H1 (cell line): ENCODE data around the gene PDIA5. TPM values are rescaled to one million over a fixed set of nuclear protein-coding genes. Genes with fewer than 3 reads are reported as not detected.

Experiments used
- CTCF ChIA-PET: fragments of 300-600 bp; sonication (Branson Sonifier 250); formaldehyde crosslinking; loops from one replicate; lab custom pipeline; 2021; ENCODE audit not compliant: partially characterized antibody; lab: Charles Lee
- POLR2A ChIA-PET: fragments of 300-600 bp; sonication (Branson Sonifier 250); formaldehyde crosslinking; loops from one replicate; lab custom pipeline; 2021; ENCODE audit warnings: inconsistent platforms; ENCODE audit not compliant: partially characterized antibody; lab: Charles Lee
- DNase-seq, 2 experiments: peaks; one replicate each; pipeline versions ENCODE4 v3.0.0 to v3.0.0-alpha.2; 2010 to 2022; ENCODE audit warnings: low spot score in 2 of 2, low read depth in 1 of 2, mixed read lengths in 1 of 2
- FAIRE-seq: peaks from 2 replicates; lab custom pipeline; 2011; peaks lifted over from hg19 to GRCh38; lab: Jason Lieb, UNC
- H2AFZ ChIP-seq: 2 replicates; pipeline ENCODE4 v1.8.1; 2012; ENCODE audit warnings: low read length, inconsistent platforms
- H2AK5ac ChIP-seq: 2 replicates; pipeline ENCODE4 v1.6.1; 2013; ENCODE audit warnings: low read depth, low read length
- H2BK120ac ChIP-seq: replicated peaks from 2 replicates; pipeline ENCODE3; 2013; ENCODE audit warnings: low read depth, low read length, inconsistent platforms
- H2BK12ac ChIP-seq: 2 replicates; pipeline ENCODE4 v1.6.1; 2013; ENCODE audit warnings: low read depth, low read length
- H2BK15ac ChIP-seq: 2 replicates; pipeline ENCODE4 v1.6.1; 2013; ENCODE audit warnings: low read length
- H2BK20ac ChIP-seq: 2 replicates; pipeline ENCODE4 v1.6.1; 2013; ENCODE audit warnings: low read length
- H2BK5ac ChIP-seq: 2 replicates; pipeline ENCODE4 v1.6.1; 2013; ENCODE audit warnings: low read depth, low read length
- H3K14ac ChIP-seq: 2 replicates; pipeline ENCODE4 v1.6.1; 2013; ENCODE audit warnings: inconsistent platforms; ENCODE audit not compliant: insufficient read length
- H3K18ac ChIP-seq: 2 replicates; pipeline ENCODE4 v1.6.1; 2013; ENCODE audit warnings: low read length; ENCODE audit errors: extremely low read depth
- H3K23ac ChIP-seq: 2 replicates; pipeline ENCODE4 v1.6.1; 2013; ENCODE audit warnings: inconsistent platforms; ENCODE audit not compliant: insufficient read length
- H3K23me2 ChIP-seq: 2 replicates; pipeline ENCODE4 v1.6.1; 2013; ENCODE audit warnings: low read depth, low read length
- H3K27ac ChIP-seq: 2 replicates; pipeline ENCODE4 v1.6.1; 2011; ENCODE audit warnings: low read depth, low read length, inconsistent platforms
- H3K27me3 ChIP-seq, 4 experiments: replicated peaks in 1 of 4; 1 replicate in 1 of 4; 2 replicates in 3 of 4; pipeline versions ENCODE4 v1.6.1 to v1.8.1; 2011 to 2013; ENCODE audit warnings: low read length in 3 of 4, mild to moderate bottlenecking in 3 of 4, inconsistent platforms in 2 of 4, mixed read lengths in 2 of 4, moderate library complexity in 1 of 4; ENCODE audit not compliant: control insufficient read depth in 3 of 4, insufficient read depth in 3 of 4; ENCODE audit errors: extremely low read depth in 1 of 4
- H3K36me3 ChIP-seq, 4 experiments: 2 replicates each; pipeline versions ENCODE4 v1.6.1 to v1.8.1; 2011 to 2013; ENCODE audit warnings: mild to moderate bottlenecking in 4 of 4, low read length in 3 of 4, moderate library complexity in 2 of 4, control low read depth in 1 of 4, inconsistent platforms in 1 of 4; ENCODE audit not compliant: insufficient read depth in 4 of 4, control insufficient read depth in 2 of 4
- H3K4ac ChIP-seq: replicated peaks from 2 replicates; pipeline ENCODE3; 2013; ENCODE audit warnings: low read length, low read depth, mixed read lengths, inconsistent platforms; ENCODE audit not compliant: insufficient read length
- H3K4me1 ChIP-seq, 4 experiments: replicated peaks in 1 of 4; 1 replicate in 1 of 4; 2 replicates in 3 of 4; pipeline versions ENCODE4 v1.6.1 to v1.8.1; 2011 to 2013; ENCODE audit warnings: low read length in 3 of 4, inconsistent platforms in 2 of 4, mixed read lengths in 1 of 4; ENCODE audit not compliant: insufficient read depth in 4 of 4, control insufficient read depth in 3 of 4
- H3K4me2 ChIP-seq, 2 experiments: 2 replicates each; pipeline versions ENCODE4 v1.6.1 to v1.8.1; 2011 to 2013; ENCODE audit warnings: low read depth in 2 of 2, low read length in 2 of 2, control low read depth in 1 of 2, inconsistent platforms in 1 of 2, mild to moderate bottlenecking in 1 of 2; ENCODE audit not compliant: insufficient read depth in 1 of 2
- H3K4me3 ChIP-seq, 4 experiments: fragments of 200-600, 300-600 bp in 1 of 4; sonication (generic), shearing (Covaris generic), sonication (Bioruptor Twin) in 1 of 4; 2 replicates each; pipeline versions ENCODE4 v1.5.1 to v1.8.1; 2011 to 2016; ENCODE audit warnings: low read length in 4 of 4, low read depth in 3 of 4, control low read depth in 2 of 4, inconsistent platforms in 2 of 4, mild to moderate bottlenecking in 2 of 4, mixed read lengths in 1 of 4, moderate library complexity in 1 of 4; ENCODE audit not compliant: insufficient read depth in 2 of 4; ENCODE audit errors: extremely low read depth in 1 of 4
- H3K56ac ChIP-seq: replicated peaks from 2 replicates; pipeline ENCODE3; 2013; ENCODE audit warnings: low read depth, mild to moderate bottlenecking, mixed read lengths, low read length, inconsistent platforms; ENCODE audit not compliant: insufficient read length
- H3K79me1 ChIP-seq: 2 replicates; pipeline ENCODE4 v1.6.1; 2013; ENCODE audit warnings: low read depth, low read length, control low read depth
- H3K79me2 ChIP-seq, 2 experiments: 2 replicates each; pipeline versions ENCODE4 v1.6.1 to v1.8.1; 2012 to 2013; ENCODE audit warnings: low read length in 2 of 2, mild to moderate bottlenecking in 2 of 2, inconsistent platforms in 1 of 2; ENCODE audit not compliant: insufficient read depth in 2 of 2, control insufficient read depth in 1 of 2
- H3K9ac ChIP-seq, 4 experiments: replicated peaks in 1 of 4; 1 replicate in 1 of 4; 2 replicates in 3 of 4; pipeline versions ENCODE4 v1.6.1 to v1.8.1; 2011 to 2013; ENCODE audit warnings: low read depth in 3 of 4, low read length in 3 of 4, control low read depth in 2 of 4, mild to moderate bottlenecking in 2 of 4, moderate library complexity in 2 of 4, inconsistent platforms in 1 of 4; ENCODE audit errors: extremely low read depth in 1 of 4
- H3K9me3 ChIP-seq, 2 experiments: 2 replicates each; pipeline versions ENCODE4 v1.6.1 to v1.8.1; 2012 to 2013; ENCODE audit warnings: mild to moderate bottlenecking in 2 of 2, moderate library complexity in 2 of 2, control low read depth in 1 of 2, inconsistent platforms in 1 of 2, low read depth in 1 of 2, low read length in 1 of 2, mixed read lengths in 1 of 2; ENCODE audit not compliant: insufficient read depth in 2 of 2
- H4K20me1 ChIP-seq, 2 experiments: replicated peaks in 1 of 2; 2 replicates each; pipeline versions ENCODE3 to v1.8.1; 2011 to 2013; ENCODE audit warnings: inconsistent platforms in 2 of 2, low read length in 2 of 2, mild to moderate bottlenecking in 1 of 2; ENCODE audit not compliant: insufficient read depth in 2 of 2, control insufficient read depth in 1 of 2
- H4K5ac ChIP-seq: 2 replicates; pipeline ENCODE4 v1.6.1; 2013; ENCODE audit warnings: low read length, low read depth, mixed read lengths, inconsistent platforms; ENCODE audit not compliant: insufficient read length
- H4K8ac ChIP-seq: 2 replicates; pipeline ENCODE4 v1.8.0; 2013; ENCODE audit warnings: mild to moderate bottlenecking, moderate library complexity, low read length, inconsistent platforms; ENCODE audit not compliant: insufficient read depth; ENCODE audit errors: extremely low read depth
- H4K91ac ChIP-seq: replicated peaks from 2 replicates; pipeline ENCODE3; 2013; ENCODE audit warnings: low read length, mixed read lengths, inconsistent platforms; ENCODE audit not compliant: insufficient read length
- ATF3 ChIP-seq: IDR thresholded peaks from 2 replicates; pipeline ENCODE4 v1.6.1; 2011; ENCODE audit warnings: low read depth, mild to moderate bottlenecking, low read length; ENCODE audit not compliant: insufficient read depth
- CHD1 ChIP-seq: IDR thresholded peaks from 2 replicates; pipeline ENCODE4 v1.6.1; 2012; ENCODE audit warnings: low read depth, low read length, improper control_type of control experiment
- EZH2 ChIP-seq: fragments of 200-600 bp; sonication (generic); IDR thresholded peaks from 2 replicates; pipeline ENCODE4 v1.7.1; 2012; ENCODE audit warnings: low read depth, mild to moderate bottlenecking, moderate library complexity, low read length, inconsistent platforms; ENCODE audit not compliant: severe bottlenecking
- HDAC6 ChIP-seq: IDR thresholded peaks from one replicate; pipeline ENCODE4 v1.7.1; 2012; ENCODE audit warnings: low read depth, mild to moderate bottlenecking, inconsistent platforms, low read length, moderate library complexity
- KDM1A ChIP-seq: fragments of 200-600, 300-600 bp; sonication (generic); IDR thresholded peaks from 2 replicates; pipeline ENCODE4 v1.7.1; 2016; ENCODE audit warnings: mild to moderate bottlenecking, low read length, borderline replicate concordance
- RBBP5 ChIP-seq: IDR thresholded peaks from 2 replicates; pipeline ENCODE4 v1.7.1; 2012; ENCODE audit warnings: low read depth, mild to moderate bottlenecking, inconsistent platforms, low read length, moderate library complexity, borderline replicate concordance
- RNF2 ChIP-seq: fragments of 200-900, 300-1000 bp; sonication (generic); IDR thresholded peaks from 2 replicates; pipeline ENCODE4 v1.7.1; 2016; ENCODE audit warnings: borderline replicate concordance, low read depth, mild to moderate bottlenecking, antibody characterized with exemption, low read length; ENCODE audit not compliant: poor library complexity, severe bottlenecking; ENCODE audit errors: missing control alignments
- RXRA ChIP-seq: IDR thresholded peaks from 2 replicates; pipeline ENCODE4 v1.6.1; 2011; ENCODE audit warnings: low read depth, mild to moderate bottlenecking, low read length, moderate library complexity; ENCODE audit not compliant: insufficient read depth
- SAP30 ChIP-seq: fragments of 300-600 bp; sonication (generic); IDR thresholded peaks from 2 replicates; pipeline ENCODE4 v1.7.1; 2012; ENCODE audit warnings: low read length, moderate library complexity, mild to moderate bottlenecking, inconsistent platforms; ENCODE audit not compliant: insufficient read depth, insufficient replicate concordance
- SIN3A ChIP-seq, 2 experiments: IDR thresholded peaks in 1 of 2; conservative IDR thresholded peaks in 1 of 2; 2 replicates each; pipeline ENCODE4 v1.6.1; 2011 to 2012; ENCODE audit warnings: low read length in 2 of 2, improper control_type of control experiment in 1 of 2, low read depth in 1 of 2, mild to moderate bottlenecking in 1 of 2
- SRF ChIP-seq: IDR thresholded peaks from 2 replicates; pipeline ENCODE4 v1.6.1; 2011; ENCODE audit warnings: mild to moderate bottlenecking, low read depth, low read length, moderate library complexity
- TCF12 ChIP-seq: IDR thresholded peaks from 2 replicates; pipeline ENCODE4 v1.6.1; 2011; ENCODE audit warnings: low read depth, mild to moderate bottlenecking, low read length
- YY1 ChIP-seq: IDR thresholded peaks from 2 replicates; pipeline ENCODE4 v1.6.1; 2011; ENCODE audit warnings: low read depth, mild to moderate bottlenecking, low read length
- WGBS, 2 experiments: shearing (Covaris generic) in 1 of 2; methylation state at CpG; one replicate each; pipeline versions ENCODE4 v1.1.6 to v1.1.7; 2013 to 2015; ENCODE audit warnings: low lambda C conversion rate in 2 of 2, mixed read lengths in 2 of 2, inconsistent platforms in 1 of 2, low coverage in 1 of 2, missing lambda C conversion rate in 1 of 2; ENCODE audit not compliant: insufficient replicate concordance in 2 of 2, insufficient coverage in 1 of 2, insufficient read length in 1 of 2; ENCODE audit errors: extremely low coverage in 1 of 2, missing lambda C conversion rate in 1 of 2; 5-methylcytosine and 5-hydroxymethylcytosine counted together
- polyA plus RNA-seq, 7 experiments: library from polyadenylated mRNA; depleted of rRNA in 3 of 7; stranded (reverse) in 5 of 7; unstranded in 2 of 7; fragments of >200 nt in 5 of 7; fragments of 200-250 nt in 2 of 7; gene quantifications; 1 replicate in 5 of 7; 2 replicates in 1 of 7; 4 replicates in 1 of 7; pipeline versions ENCODE4 v1.2.1 to v1.2.3, GENCODE V29; 2011 to 2013; ENCODE audit warnings: missing spikeins in 2 of 7, mixed read lengths in 2 of 7
- total RNA-seq: library from RNA; stranded (reverse); fragmentation: NEBNext Ultra II Directional; extraction: Animal tissue kit (Norgen Biotek cat#: 25700); gene quantifications from 2 replicates; pipeline ENCODE4 v1.2.1, GENCODE V29; 2021

PDIA5 gene
- total and polyA plus RNA-seq, 2 of the 8 experiments (the other 6 are each of a cell fraction or from before 2014, with no cell fraction given) = 18.2 to 32.8 TPM

GRCh38 chr3:123148772-123149171, 81.9 kb downstream of the PDIA5 start:
- Histone ChIP-seq H4K91ac (no peak overlapping the region), H4K5ac (no peak overlapping the region), H3K27me3 (no peaks in the 10 kb centered on the region), H3K14ac (no peak overlapping the region), H3K56ac (no peak overlapping the region), H3K9me3 (no peaks in the 10 kb centered on the region), H2AK5ac (no peak overlapping the region), H3K27ac (no peak overlapping the region), H2BK5ac (no peak overlapping the region), H3K4me1 (peaks cover 0 to 4% (median 1%) of the 10 kb centered on the region in 4 experiments; a peak in 4 of 7 replicates), H2BK20ac (no peak overlapping the region), H3K79me2 (no peaks in the 10 kb centered on the region), H3K79me1 (no peaks in the 10 kb centered on the region), H2BK120ac (no peak overlapping the region), H3K4me3 (no peak overlapping the region), H3K9ac (no peak overlapping the region), H3K4ac (no peak overlapping the region), H2BK15ac (no peak overlapping the region), H3K18ac (no peak overlapping the region), H3K4me2 (no peak overlapping the region), H3K23ac (no peak overlapping the region), H4K20me1 (peaks cover 0 to 2% of the 10 kb centered on the region in 2 experiments), H4K8ac (no peak overlapping the region), H2AFZ (no peak overlapping the region), H2BK12ac (no peak overlapping the region), H3K36me3 (peaks cover 8 to 28% (median 14%) of the 10 kb centered on the region in 4 experiments), H3K23me2 (no peaks in the 10 kb centered on the region)
- no peak for DNase-seq
- CTCF ChIA-PET = interaction anchor here (1.0 to 1.1 kb wide), 2 partner anchors 13 to 22 kb away, joined by 3 read pairs; no protein-coding TSS in a partner anchor
- no peak for FAIRE-seq
- 90% methylated on average over 8 of the region's 8 CpGs; no CpG with 5 or more reads in 1 of the 2 experiments for WGBS, 2 experiments
- POLR2A ChIA-PET = interaction anchor here (1.4 kb wide), 1 partner anchor 17 kb away, joined by 3 read pairs; no protein-coding TSS in a partner anchor
- TF ChIP-seq KDM1A = no peak
- no peak for TF ChIP-seq TCF12
- no peak for TF ChIP-seq SRF
- TF ChIP-seq RXRA = no peak
- no peak for TF ChIP-seq ATF3
- no peak for TF ChIP-seq EZH2
- TF ChIP-seq YY1 = no peak
- no peak for TF ChIP-seq HDAC6
- no peak for TF ChIP-seq RNF2
- no peak for TF ChIP-seq CHD1
- no peak for TF ChIP-seq SIN3A (conservative IDR thresholded peaks at IDR 0.05 in 1 of 2, IDR thresholded peaks at IDR 0.05 in 1 of 2; ENCODE audit: low read depth in 1 of 2, low read length in 2 of 2)
- no peak for TF ChIP-seq SAP30
- TF ChIP-seq RBBP5 = no peak
